GM12878 (cell line): Measurements from ENCODE around the gene CLASP2.

Source experiments
- CREB1 ChIP-seq: IDR thresholded peaks from 2 replicates; pipeline ENCODE4 v1.6.1; 2012; ENCODE audit warnings: low read depth, mild to moderate bottlenecking, inconsistent platforms
- ESRRA ChIP-seq: IDR thresholded peaks from 2 replicates; pipeline ENCODE4 v1.6.1; 2012; ENCODE audit warnings: mild to moderate bottlenecking, low read length, improper control_type of control experiment
- HDAC2 ChIP-seq: fragments of 200-600 bp; sonication (generic); IDR thresholded peaks from 2 replicates; pipeline ENCODE4 v1.6.1; 2017
- MYC ChIP-seq: IDR thresholded peaks from 2 replicates; pipeline ENCODE4 v1.6.1; 2011; ENCODE audit warnings: mild to moderate bottlenecking, low read length, moderate library complexity, inconsistent platforms; ENCODE audit not compliant: insufficient read depth, insufficient replicate concordance, insufficient read length, severe bottlenecking
- POLR2A ChIP-seq: IDR thresholded peaks from 2 replicates; pipeline ENCODE4 v1.6.1; 2011; ENCODE audit warnings: low read depth, mild to moderate bottlenecking, low read length
- RAD21 ChIP-seq: IDR thresholded peaks from 2 replicates; pipeline ENCODE4 v1.6.1; 2011; ENCODE audit warnings: mild to moderate bottlenecking, low read depth, low read length, moderate library complexity; ENCODE audit not compliant: insufficient read depth
- STAT3 ChIP-seq: IDR thresholded peaks from 2 replicates; pipeline ENCODE4 v1.6.1; 2011; ENCODE audit warnings: low read depth, low read length, improper control_type of control experiment
- SUZ12 ChIP-seq: fragments of 200-600 bp; sonication (generic); IDR thresholded peaks from one replicate; pipeline ENCODE4 v1.6.1; 2018; ENCODE audit warnings: antibody characterized with exemption, mild to moderate bottlenecking; ENCODE audit not compliant: unreplicated experiment
- TF ChIP-seq, protein P1 (sequence below), 3 experiments: IDR thresholded peaks in 2 of 3; conservative IDR thresholded peaks in 1 of 3; 2 replicates each; pipeline ENCODE4 v1.5.1; 2011; ENCODE audit warnings: low read depth in 3 of 3, low read length in 3 of 3, mild to moderate bottlenecking in 3 of 3, control low read depth in 2 of 3, moderate library complexity in 2 of 3, inconsistent platforms in 1 of 3, mixed read lengths in 1 of 3; ENCODE audit not compliant: control insufficient read depth in 2 of 3, insufficient read depth in 1 of 3; ENCODE audit errors: extremely low read depth in 1 of 3
- TF ChIP-seq, protein P2 (sequence below): IDR thresholded peaks from 2 replicates; pipeline ENCODE4 v1.6.1; 2011; ENCODE audit warnings: low read depth, low read length, improper control_type of control experiment, borderline replicate concordance
- TF ChIP-seq, protein P3 (sequence below): fragments of 450-650 bp; IDR thresholded peaks from 2 replicates; pipeline ENCODE4 v1.6.1; 2017; ENCODE audit warnings: antibody characterized with exemption, mild to moderate bottlenecking, moderate library complexity
- TF ChIP-seq, protein P4 (sequence below): IDR thresholded peaks from 2 replicates; pipeline ENCODE4 v1.6.1; 2011; ENCODE audit warnings: low read depth, mild to moderate bottlenecking, low read length, moderate library complexity, borderline replicate concordance; ENCODE audit errors: extremely low read depth

DNA sequence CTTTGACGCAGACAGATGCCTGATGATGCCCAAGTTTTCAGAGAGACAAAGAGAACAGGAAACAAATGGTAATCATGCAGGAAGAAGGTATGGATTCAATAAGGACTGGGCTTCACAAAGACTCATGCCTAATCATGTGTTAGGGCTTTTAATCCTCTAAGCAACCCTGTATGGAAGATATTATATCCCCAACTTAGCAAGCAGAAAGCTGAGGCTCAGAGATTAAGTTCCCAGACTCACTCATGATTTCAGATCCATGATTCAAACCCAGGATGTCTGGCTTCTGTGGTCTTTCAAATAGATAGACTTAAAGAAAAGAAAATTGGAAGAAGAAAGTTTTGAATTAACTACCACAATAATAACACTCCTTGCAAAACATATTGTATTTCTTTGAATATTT, 4.1 kb upstream of the CLASP2 start:
- TF ChIP-seq, protein P1, sequence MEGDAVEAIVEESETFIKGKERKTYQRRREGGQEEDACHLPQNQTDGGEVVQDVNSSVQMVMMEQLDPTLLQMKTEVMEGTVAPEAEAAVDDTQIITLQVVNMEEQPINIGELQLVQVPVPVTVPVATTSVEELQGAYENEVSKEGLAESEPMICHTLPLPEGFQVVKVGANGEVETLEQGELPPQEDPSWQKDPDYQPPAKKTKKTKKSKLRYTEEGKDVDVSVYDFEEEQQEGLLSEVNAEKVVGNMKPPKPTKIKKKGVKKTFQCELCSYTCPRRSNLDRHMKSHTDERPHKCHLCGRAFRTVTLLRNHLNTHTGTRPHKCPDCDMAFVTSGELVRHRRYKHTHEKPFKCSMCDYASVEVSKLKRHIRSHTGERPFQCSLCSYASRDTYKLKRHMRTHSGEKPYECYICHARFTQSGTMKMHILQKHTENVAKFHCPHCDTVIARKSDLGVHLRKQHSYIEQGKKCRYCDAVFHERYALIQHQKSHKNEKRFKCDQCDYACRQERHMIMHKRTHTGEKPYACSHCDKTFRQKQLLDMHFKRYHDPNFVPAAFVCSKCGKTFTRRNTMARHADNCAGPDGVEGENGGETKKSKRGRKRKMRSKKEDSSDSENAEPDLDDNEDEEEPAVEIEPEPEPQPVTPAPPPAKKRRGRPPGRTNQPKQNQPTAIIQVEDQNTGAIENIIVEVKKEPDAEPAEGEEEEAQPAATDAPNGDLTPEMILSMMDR (IDR thresholded peaks at IDR 0.05 in 2 of 3, conservative IDR thresholded peaks at IDR 0.05 in 1 of 3; ENCODE audit: control insufficient read depth in 2 of 3, extremely low read depth in 1 of 3, insufficient read depth in 1 of 3, low read depth in 3 of 3, low read length in 3 of 3): no peak
- TF ChIP-seq ESRRA: no peak
- TF ChIP-seq, protein P2, sequence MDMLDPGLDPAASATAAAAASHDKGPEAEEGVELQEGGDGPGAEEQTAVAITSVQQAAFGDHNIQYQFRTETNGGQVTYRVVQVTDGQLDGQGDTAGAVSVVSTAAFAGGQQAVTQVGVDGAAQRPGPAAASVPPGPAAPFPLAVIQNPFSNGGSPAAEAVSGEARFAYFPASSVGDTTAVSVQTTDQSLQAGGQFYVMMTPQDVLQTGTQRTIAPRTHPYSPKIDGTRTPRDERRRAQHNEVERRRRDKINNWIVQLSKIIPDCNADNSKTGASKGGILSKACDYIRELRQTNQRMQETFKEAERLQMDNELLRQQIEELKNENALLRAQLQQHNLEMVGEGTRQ: no peak
- no peak for TF ChIP-seq SUZ12
- TF ChIP-seq HDAC2: no peak
- no peak for TF ChIP-seq CREB1
- no peak for TF ChIP-seq RAD21
- TF ChIP-seq, protein P3, sequence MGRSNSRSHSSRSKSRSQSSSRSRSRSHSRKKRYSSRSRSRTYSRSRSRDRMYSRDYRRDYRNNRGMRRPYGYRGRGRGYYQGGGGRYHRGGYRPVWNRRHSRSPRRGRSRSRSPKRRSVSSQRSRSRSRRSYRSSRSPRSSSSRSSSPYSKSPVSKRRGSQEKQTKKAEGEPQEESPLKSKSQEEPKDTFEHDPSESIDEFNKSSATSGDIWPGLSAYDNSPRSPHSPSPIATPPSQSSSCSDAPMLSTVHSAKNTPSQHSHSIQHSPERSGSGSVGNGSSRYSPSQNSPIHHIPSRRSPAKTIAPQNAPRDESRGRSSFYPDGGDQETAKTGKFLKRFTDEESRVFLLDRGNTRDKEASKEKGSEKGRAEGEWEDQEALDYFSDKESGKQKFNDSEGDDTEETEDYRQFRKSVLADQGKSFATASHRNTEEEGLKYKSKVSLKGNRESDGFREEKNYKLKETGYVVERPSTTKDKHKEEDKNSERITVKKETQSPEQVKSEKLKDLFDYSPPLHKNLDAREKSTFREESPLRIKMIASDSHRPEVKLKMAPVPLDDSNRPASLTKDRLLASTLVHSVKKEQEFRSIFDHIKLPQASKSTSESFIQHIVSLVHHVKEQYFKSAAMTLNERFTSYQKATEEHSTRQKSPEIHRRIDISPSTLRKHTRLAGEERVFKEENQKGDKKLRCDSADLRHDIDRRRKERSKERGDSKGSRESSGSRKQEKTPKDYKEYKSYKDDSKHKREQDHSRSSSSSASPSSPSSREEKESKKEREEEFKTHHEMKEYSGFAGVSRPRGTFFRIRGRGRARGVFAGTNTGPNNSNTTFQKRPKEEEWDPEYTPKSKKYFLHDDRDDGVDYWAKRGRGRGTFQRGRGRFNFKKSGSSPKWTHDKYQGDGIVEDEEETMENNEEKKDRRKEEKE: no peak
- TF ChIP-seq POLR2A: no peak
- no peak for TF ChIP-seq STAT3
- TF ChIP-seq MYC: no peak
- TF ChIP-seq, protein P4, sequence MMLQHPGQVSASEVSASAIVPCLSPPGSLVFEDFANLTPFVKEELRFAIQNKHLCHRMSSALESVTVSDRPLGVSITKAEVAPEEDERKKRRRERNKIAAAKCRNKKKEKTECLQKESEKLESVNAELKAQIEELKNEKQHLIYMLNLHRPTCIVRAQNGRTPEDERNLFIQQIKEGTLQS: no peak
